HEK293T (cell line): ENCODE measurements around the gene PROCA1.
A peak's percentile ranks its signal among the peaks of the same experiment; 100 is the strongest.
"Not testable (repeated sequence)": the region's sequence is repeated elsewhere in the genome, so short reads cannot be mapped to it uniquely, and the experiment has no call there.

Source experiments
- CTCF ChIA-PET: fragments of 350-600 bp; formaldehyde crosslinking; extraction: SDS; loops from one replicate; lab custom pipeline; 2021; ENCODE audit warnings: antibody characterized with exemption, inconsistent platforms; lab: Yijun Ruan, JAX
- POLR2A ChIA-PET: fragments of 350-600 bp; formaldehyde crosslinking; extraction: SDS; loops from one replicate; lab custom pipeline; 2020; ENCODE audit warnings: antibody characterized with exemption, inconsistent platforms; lab: Yijun Ruan, JAX
- DNase-seq: peaks from one replicate; pipeline ENCODE4 v3.0.0; 2012; ENCODE audit warnings: mixed read lengths; ENCODE audit errors: extremely low spot score
- ARNT ChIP-seq: fragments of 450-650 bp; IDR thresholded peaks from 2 replicates; pipeline ENCODE4 v1.6.1; 2017; ENCODE audit warnings: mild to moderate bottlenecking
- BHLHE40 ChIP-seq: fragments of 450-650 bp; IDR thresholded peaks from 2 replicates; pipeline ENCODE4 v1.6.1; 2016; ENCODE audit warnings: mild to moderate bottlenecking, moderate library complexity, borderline replicate concordance
- CTBP1 ChIP-seq: fragments of 450-650 bp; IDR thresholded peaks from 2 replicates; pipeline ENCODE4 v1.6.1; 2016; ENCODE audit warnings: borderline replicate concordance
- ELF4 ChIP-seq: fragments of 450-650 bp; IDR thresholded peaks from 2 replicates; pipeline ENCODE4 v1.6.1; 2017; ENCODE audit warnings: antibody characterized with exemption
- FOXA1 ChIP-seq: fragments of 450-650 bp; IDR thresholded peaks from 2 replicates; pipeline ENCODE4 v1.6.1; 2016; ENCODE audit warnings: mild to moderate bottlenecking
- FOXK2 ChIP-seq: fragments of 450-650 bp; IDR thresholded peaks from 2 replicates; pipeline ENCODE4 v1.6.1; 2016; ENCODE audit warnings: mild to moderate bottlenecking
- FOXM1 ChIP-seq: fragments of 450-650 bp; IDR thresholded peaks from 2 replicates; pipeline ENCODE4 v1.6.1; 2017; ENCODE audit warnings: mild to moderate bottlenecking, borderline replicate concordance
- HDGF ChIP-seq: fragments of 450-650 bp; IDR thresholded peaks from 2 replicates; pipeline ENCODE4 v1.6.1; 2017; ENCODE audit warnings: antibody characterized with exemption, borderline replicate concordance
- L3MBTL2 ChIP-seq: fragments of 450-650 bp; conservative IDR thresholded peaks from 2 replicates; pipeline ENCODE4 v1.6.1; 2016; ENCODE audit warnings: mild to moderate bottlenecking
- LEF1 ChIP-seq: fragments of 450-650 bp; IDR thresholded peaks from 2 replicates; pipeline ENCODE4 v1.6.1; 2017; ENCODE audit warnings: mild to moderate bottlenecking, borderline replicate concordance
- NFRKB ChIP-seq: fragments of 450-650 bp; IDR thresholded peaks from 2 replicates; pipeline ENCODE4 v1.6.1; 2016; ENCODE audit warnings: mild to moderate bottlenecking, moderate library complexity
- SP1 ChIP-seq: fragments of 450-650 bp; IDR thresholded peaks from 2 replicates; pipeline ENCODE4 v1.6.1; 2017
- SUZ12 ChIP-seq: fragments of 450-650 bp; IDR thresholded peaks from 2 replicates; pipeline ENCODE4 v1.6.1; 2016; ENCODE audit warnings: mild to moderate bottlenecking
- TARDBP ChIP-seq: fragments of 450-650 bp; IDR thresholded peaks from 2 replicates; pipeline ENCODE4 v1.6.1; 2016
- ZNF384 ChIP-seq: fragments of 450-650 bp; IDR thresholded peaks from 2 replicates; pipeline ENCODE4 v1.6.1; 2016
- TF ChIP-seq, protein P1 (sequence below): fragments of 450-650 bp; IDR thresholded peaks from 2 replicates; pipeline ENCODE4 v1.6.1; 2016

Gene PROCA1

DNA sequence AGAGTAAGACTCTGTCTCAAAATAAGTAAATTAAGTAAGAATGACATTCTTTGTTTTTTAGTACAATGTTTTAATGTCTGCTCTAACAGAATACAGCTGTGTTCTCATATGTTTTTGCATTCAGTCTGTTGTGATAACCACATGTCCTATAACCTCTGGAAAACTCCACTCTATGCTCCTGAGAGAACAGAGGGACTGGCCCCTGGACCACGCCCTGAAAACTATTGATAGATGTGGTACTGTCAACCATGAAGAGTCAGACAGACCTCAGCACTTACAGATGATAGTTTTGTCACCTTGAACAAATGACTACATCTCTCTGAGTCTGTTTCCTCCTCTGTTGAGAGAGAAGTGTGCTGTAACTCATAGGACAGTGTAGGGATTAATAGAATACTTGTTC, 41.8 kb downstream of the PROCA1 start:
- CTCF ChIA-PET, result no interaction called here
- POLR2A ChIA-PET, result no interaction called here

GRCh38 chr17:28667870-28668269, 43.8 kb downstream of the PROCA1 start:
- no peak for DNase-seq
- ChIA-PET POLR2A (interaction anchor here (1.5 to 1.8 kb wide), 3 partner anchors 23 to 52 kb away, joined by 4 to 8 read pairs (median 5); partner anchors contain the start of genes BLTP2, PROCA1 and RPL23A), CTCF (no interaction called here)
- TF ChIP-seq CTBP1, result no peak
- TF ChIP-seq ZNF384, result no peak
- TF ChIP-seq ARNT, result no peak
- TF ChIP-seq LEF1, result no peak
- no peak for TF ChIP-seq SP1
- TF ChIP-seq FOXK2, result no peak
- TF ChIP-seq L3MBTL2, result no peak
- TF ChIP-seq BHLHE40, result no peak
- TF ChIP-seq SUZ12, result no peak

More for the DNA sequence above, 41.8 kb downstream of the PROCA1 start:
- DNase-seq, result no peak
- TF ChIP-seq ARNT (no peak), FOXM1 (no peak)
- TF ChIP-seq, protein P1, sequence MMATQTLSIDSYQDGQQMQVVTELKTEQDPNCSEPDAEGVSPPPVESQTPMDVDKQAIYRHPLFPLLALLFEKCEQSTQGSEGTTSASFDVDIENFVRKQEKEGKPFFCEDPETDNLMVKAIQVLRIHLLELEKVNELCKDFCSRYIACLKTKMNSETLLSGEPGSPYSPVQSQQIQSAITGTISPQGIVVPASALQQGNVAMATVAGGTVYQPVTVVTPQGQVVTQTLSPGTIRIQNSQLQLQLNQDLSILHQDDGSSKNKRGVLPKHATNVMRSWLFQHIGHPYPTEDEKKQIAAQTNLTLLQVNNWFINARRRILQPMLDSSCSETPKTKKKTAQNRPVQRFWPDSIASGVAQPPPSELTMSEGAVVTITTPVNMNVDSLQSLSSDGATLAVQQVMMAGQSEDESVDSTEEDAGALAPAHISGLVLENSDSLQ, result no peak

DNA sequence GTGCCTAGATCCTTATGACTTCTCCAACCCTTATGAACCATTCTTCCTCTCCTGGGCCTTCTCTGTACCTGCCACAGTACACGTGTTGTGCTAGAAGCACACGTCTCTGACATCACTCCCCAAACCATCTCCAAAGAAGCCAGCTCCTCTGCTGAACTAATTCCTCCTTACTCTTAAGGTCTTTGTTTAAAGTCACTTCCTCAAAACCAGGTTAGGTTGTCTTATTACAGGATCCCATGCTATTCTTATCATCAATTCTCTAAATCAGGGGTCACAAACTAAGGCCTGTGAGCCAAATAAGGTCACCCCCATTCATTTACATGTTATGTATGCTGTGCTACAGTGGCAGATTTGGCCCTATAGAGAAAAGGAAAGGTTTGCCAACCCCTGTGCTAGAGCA, 45.7 kb downstream of the PROCA1 start:
- CTCF ChIA-PET, result no interaction called here
- DNase-seq, result no peak
- TF ChIP-seq TARDBP (no peak), FOXK2 (no peak), FOXA1 (no peak)
- POLR2A ChIA-PET, result interaction anchor here (0.9 to 1.2 kb wide), 2 partner anchors 9 to 45 kb away, joined by 3 to 4 read pairs; no protein-coding TSS in a partner anchor

DNA sequence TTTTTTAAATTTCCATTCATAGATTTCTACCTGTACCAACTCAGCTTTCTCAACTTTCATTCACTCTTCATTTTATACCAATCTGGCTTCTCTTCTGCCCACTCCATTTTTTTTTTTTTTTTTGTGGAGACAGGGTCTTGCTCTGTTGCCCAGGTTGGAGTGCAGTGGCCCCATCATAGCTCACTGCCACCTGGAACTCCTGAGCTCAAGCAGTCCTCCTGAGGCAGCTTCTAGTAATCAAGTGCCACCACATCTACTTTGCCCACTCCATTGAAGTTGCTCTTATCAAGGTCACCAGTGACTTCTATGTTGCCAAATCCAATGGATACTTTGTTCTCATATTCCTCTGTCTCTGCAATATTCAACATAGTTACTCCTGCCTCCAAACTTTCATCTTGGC, 48.0 kb downstream of the PROCA1 start:
- ChIA-PET POLR2A (interaction anchor here (2.4 to 4.1 kb wide), 4 partner anchors 19 to 63 kb away, joined by 21 to 94 read pairs (median 26); partner anchors contain the start of genes BLTP2, NEK8, PROCA1 and RPL23A), CTCF (no interaction called here)
- TF ChIP-seq TARDBP (no peak), ELF4 (no peak), FOXM1 (no peak), NFRKB (no peak), FOXA1 (no peak), CTBP1 (no peak), ZNF384 (no peak), L3MBTL2 (no peak), HDGF (no peak), SP1 (no peak), BHLHE40 (no peak), ARNT (no peak), SUZ12 (no peak), FOXK2 (no peak), LEF1 (no peak)
- TF ChIP-seq, protein P1, result no peak
- DNase-seq, result no peak

DNA sequence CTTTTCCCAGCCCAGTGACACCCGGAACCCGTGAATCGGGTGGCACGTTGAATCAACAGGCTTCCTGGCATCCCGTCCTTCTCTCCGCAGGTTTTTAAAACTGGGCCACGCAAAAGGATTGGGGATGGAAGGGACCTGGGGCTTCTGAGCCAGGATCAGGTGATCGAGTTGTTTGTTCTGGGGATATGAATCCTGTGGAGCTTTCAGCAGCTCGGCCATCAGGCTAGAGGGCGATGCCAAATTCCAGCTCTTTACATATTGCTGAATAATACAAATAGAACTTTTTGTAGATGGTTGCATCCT, 49.2 kb downstream of the PROCA1 start:
- TF ChIP-seq TARDBP, result no peak
- TF ChIP-seq FOXK2, result no peak
- no peak for TF ChIP-seq ZNF384
- TF ChIP-seq SUZ12, result no peak
- TF ChIP-seq ELF4, result no peak
- POLR2A ChIA-PET, result interaction anchor here (1.0 to 4.1 kb wide), 12 partner anchors 9 to 64 kb away, joined by 3 to 94 read pairs (median 7); partner anchors contain the start of genes BLTP2, NEK8, PROCA1 and RPL23A
- DNase-seq, result peak; percentile 17
- CTCF ChIA-PET, result interaction anchor here (0.6 to 1.9 kb wide), 3 partner anchors 16 to 386 kb away, joined by 3 to 8 read pairs (median 3); no protein-coding TSS in a partner anchor

- POLR2A ChIA-PET, result interaction anchor here (0.7 to 4.1 kb wide), 25 partner anchors 9 to 180 kb away, joined by 3 to 94 read pairs (median 5); partner anchors contain the start of genes BLTP2, FAM222B, NEK8 and PIGS
- peak; percentile 89 for DNase-seq
- TF ChIP-seq BHLHE40 (no peak), CTBP1 (no peak), NFRKB (no peak), FOXA1 (no peak), SP1 (no peak), ELF4 (peak; percentile 42; the same call in 1 of the 2 replicates), L3MBTL2 (peak; percentile 72), SUZ12 (no peak), FOXK2 (no peak), ARNT (no peak)
- CTCF ChIA-PET, result interaction anchor here (0.6 to 1.9 kb wide), 4 partner anchors 9 to 387 kb away, joined by 3 to 8 read pairs (median 3); partner anchors contain the start of gene BLTP2
These were observed 49.8 kb downstream of the PROCA1 start, which contains the start of the genes SDF2 and SUPT6H for GRCh38 chr17:28661635-28662526. Gene SDF2, minus strand, starts transcription at chr17:28661906. Its CDS starts 30 bp downstream, at chr17:28661876. Gene SUPT6H, plus strand, starts transcription at chr17:28662205. Its CDS starts 11,197 bp downstream, at chr17:28673402.

DNA sequence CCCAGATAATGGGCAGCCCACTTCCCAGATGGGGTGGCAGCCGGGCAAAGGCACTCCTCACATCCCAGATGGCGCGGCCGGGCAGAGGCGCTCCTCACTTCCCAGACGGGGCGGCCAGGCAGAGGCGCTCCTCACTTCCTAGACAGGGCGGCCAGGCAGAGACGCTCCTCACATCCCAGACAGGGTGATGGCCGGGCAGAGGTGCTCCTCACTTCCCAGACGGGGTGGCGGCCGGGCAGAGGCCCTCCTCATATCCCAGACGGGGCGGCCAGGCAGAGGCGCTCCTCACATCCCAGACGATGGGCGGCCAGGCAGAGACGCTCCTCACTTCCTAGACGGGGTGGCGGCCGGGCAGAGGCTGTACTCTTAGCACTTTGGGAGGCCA, 52.2 kb downstream of the PROCA1 start:
- DNase-seq, POLR2A ChIA-PET, CTCF ChIA-PET: not testable (repeated sequence)

- DNase-seq, CTCF ChIA-PET, POLR2A ChIA-PET: not testable (repeated sequence)
These were observed 52.8 kb downstream of the PROCA1 start for GRCh38 chr17:28658766-28659496.

- CTCF ChIA-PET, result not testable (repeated sequence)
These were observed 53.3 kb downstream of the PROCA1 start for GRCh38 chr17:28658342-28658741.

More at GRCh38 chr17:28658342-28658741, 53.3 kb downstream of the PROCA1 start:
- POLR2A ChIA-PET, result interaction anchor here (1.6 kb wide), 1 partner anchor 14 kb away, joined by 8 read pairs; the partner anchor contains the start of gene BLTP2
- DNase-seq, result not testable (repeated sequence)
